Non-pigmented ciliary epithelial cell (primary cell): Measurements from ENCODE around the gene DENND6A.
"Not testable (repeated sequence)": the region's sequence is repeated elsewhere in the genome, so short reads cannot be mapped to it uniquely, and the experiment has no call there.

Source experiments
- DNase-seq: peaks from one replicate; pipeline ENCODE4 v3.0.0-alpha.2; 2010; ENCODE audit warnings: low read depth

The DENND6A gene

GRCh38 chr3:57634259-57634658, 58.6 kb downstream of the DENND6A start:
- DNase-seq = not testable (repeated sequence)

GRCh38 chr3:57627976-57628375, 64.9 kb downstream of the DENND6A start:
- DNase-seq = no peak

DNA sequence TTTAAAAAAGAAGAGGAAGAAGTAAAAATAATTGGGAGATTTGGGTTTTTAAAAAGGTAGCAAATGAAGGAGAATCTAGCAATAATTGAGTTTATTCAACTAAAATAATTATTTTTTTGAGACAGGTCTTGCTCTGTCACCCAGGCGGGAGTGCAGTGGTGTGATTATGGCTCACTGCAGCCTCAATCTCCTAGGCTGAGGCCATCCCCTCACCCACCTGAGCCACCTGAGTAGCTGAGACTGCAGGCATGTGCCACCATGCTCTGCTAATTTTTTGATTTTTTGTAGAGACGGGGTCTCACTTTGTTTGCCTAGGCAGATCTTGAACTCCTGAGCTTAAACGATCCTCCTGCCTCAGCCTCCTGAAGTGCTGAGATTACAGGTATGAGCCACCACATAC, 68.1 kb downstream of the DENND6A start:
- DNase-seq = no peak

- DNase-seq = no peak
Observed at GRCh38 chr3:57622362-57622761, 70.5 kb downstream of the DENND6A start.

DNA sequence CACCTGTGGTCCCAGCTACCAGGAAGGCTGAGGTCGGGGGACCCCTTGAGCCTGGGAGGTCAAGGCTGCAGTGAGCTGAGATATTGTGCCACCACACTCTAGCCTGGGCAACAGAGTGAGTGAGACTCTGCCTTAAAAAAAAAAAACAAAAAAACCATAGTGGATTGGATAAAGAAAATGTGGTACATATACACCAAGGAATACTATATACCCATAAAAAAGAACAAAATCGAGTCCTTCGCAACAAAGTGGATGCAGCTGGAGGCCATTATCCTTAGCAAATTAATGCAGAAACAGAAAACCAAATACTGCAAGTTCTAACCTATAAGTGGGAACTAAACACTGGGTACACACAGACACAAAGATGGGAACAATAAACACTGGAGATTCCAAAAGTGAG, 75.1 kb downstream of the DENND6A start:
- DNase-seq = no peak

DNA sequence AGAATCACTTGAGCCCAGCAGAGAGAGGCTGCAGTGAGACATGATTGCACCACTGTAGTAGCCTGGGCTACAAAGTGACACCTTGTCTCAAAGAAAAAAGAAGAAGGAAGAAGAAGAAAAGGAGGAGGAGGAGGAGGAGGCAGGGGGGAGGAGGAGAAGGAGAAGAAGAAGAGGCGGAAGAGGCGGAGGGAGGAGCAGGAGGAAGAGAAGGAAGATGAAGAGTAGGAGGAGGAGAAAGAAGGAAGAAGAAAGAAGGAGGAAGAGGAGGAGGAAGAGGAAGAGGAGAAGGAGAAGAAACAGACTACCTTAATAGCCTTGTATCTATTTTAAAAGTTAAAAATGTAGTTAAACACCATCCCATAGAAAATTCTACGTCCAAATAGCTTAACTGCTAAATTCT, 76.6 kb downstream of the DENND6A start:
- no peak for DNase-seq

GRCh38 chr3:57611870-57612269, 81.0 kb downstream of the DENND6A start:
- not testable (repeated sequence) for DNase-seq

GRCh38 chr3:57605683-57606082, 87.2 kb downstream of the DENND6A start:
- DNase-seq = no peak

- DNase-seq = no peak
Observed at GRCh38 chr3:57604971-57605370, 87.9 kb downstream of the DENND6A start.

DNA sequence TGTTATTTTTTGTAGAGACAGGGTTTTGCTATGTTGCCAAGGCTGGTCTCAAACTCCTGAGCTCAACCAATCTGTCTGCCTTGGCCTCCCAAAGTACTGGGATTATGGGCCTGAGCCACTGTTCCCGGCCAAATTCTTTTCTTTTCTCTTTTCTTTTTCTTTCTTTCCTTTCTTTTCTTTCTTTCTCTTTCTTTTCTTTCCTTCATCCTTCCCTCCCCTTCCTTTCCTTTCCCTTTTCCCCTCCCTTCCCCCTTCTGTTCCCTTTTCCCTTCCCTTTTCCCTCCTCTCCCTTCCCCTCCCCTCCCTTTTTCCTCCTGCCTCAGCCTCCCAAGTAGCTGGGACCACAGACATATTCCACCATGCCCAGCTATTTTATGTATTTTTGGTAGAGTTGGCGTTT, 92.7 kb downstream of the DENND6A start:
- DNase-seq = no peak

GRCh38 chr3:57598765-57599360, 94.0 kb downstream of the DENND6A start:
- no peak for DNase-seq

DNA sequence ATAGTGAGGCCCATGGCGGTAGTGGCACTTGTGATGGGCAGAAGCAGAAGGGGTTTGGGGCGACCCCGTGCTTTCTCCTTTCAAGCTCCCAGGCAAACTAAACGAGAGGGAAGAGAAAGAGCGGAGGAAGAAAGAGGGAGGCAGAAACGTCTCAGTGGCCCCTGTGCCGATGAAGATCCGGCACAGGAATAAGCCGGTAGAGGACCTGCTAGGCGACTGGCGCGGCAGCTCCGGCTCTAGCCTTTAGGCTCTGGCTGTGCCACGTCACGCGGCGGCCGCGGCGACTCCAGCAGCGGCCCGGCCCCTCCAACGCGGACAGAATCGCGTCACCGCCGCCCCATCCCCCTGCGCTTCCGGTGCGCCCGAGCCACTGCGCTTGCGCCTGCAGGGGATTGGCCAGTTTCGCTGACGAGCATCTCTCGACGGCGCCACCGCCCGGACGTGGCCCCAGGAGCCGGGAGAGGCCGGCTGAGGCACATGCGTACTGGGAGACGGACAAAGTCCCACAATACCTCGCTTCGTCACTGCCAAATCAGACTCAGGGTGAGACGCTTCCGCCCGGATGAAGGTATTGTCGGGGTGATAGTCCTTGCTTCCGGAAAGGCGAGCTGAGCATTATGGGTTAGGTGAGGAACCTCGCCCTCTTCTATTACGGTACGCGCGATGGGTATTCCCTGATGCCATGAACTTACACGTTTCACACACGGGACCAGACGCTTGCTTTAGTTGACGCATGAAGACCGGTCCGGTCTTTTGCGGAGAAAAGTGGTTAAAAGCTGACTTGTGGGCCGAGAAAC, 95.6 kb downstream of the DENND6A start, which contains the start of gene ARF4:
TSS of gene ARF4 (minus strand) at position 218 of the 797 bp plus-strand sequence. CDS start at position 14, 204 bp downstream.
- DNase-seq = peak; percentile 99

DNA sequence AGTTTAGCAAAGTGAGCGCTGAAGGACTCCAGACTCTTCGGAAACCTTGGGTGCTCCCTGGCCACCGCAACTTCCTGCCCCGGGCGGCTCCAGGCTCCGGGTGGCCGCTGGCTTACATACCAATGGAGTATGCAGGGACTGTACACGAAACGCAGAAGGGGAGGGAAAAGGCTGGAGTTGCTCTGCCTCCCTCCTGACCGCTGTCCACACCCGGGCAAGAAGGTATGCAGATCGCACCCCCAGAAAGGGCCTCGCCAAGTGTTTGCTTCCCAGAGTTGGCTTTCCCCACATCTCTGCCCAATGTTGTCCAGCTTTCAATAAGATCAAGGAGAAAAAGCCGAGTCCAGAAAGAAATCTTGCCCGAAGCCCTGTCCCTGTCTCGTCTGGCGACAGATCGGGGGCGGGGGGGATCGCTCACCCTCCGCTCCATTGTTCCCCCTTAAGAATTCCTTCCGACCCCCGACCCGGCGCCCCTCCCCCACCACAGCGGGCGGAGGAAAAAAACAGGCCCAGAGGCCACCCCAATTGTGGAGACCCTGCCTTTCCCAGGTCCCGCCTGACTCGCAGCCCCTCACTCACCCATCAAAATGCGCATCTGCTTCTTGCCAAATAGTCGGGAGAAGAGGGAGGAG, 96.3 kb downstream of the DENND6A start:
- peak; percentile 73 for DNase-seq

GRCh38 chr3:57594576-57594975, 98.3 kb downstream of the DENND6A start:
- DNase-seq = no peak

- no peak for DNase-seq
Observed at GRCh38 chr3:57594144-57594543, 98.7 kb downstream of the DENND6A start.

- no peak for DNase-seq
Observed at GRCh38 chr3:57592306-57592705, 100.6 kb downstream of the DENND6A start.

- DNase-seq = no peak
Observed at GRCh38 chr3:57587905-57588304, 105.0 kb downstream of the DENND6A start.

GRCh38 chr3:57586778-57587177, 106.1 kb downstream of the DENND6A start:
- DNase-seq = no peak

- DNase-seq = no peak
Observed at GRCh38 chr3:57583544-57583943, 109.3 kb downstream of the DENND6A start.

GRCh38 chr3:57582474-57583168, 110.3 kb downstream of the DENND6A start:
- no peak for DNase-seq

DNA sequence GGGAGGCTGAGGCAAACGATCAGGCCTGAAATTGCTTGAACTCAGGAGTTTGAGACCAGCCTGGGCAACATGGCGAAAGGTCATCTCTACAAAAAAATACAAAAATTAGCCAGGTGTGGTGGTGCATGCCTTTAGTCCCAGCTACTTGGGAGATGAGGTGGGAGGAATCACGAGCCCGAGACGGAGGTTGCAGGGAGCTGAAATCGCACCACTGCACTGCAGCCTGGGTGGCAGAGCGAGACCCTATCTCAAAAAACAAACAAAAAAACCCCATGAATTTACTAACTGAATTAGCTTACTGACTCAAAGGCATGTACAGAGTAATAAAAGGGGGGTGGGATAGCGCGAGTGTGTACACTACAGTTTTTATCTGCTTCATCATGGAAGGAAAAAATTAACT, 115.1 kb downstream of the DENND6A start:
- DNase-seq = no peak

- DNase-seq = no peak
Observed at GRCh38 chr3:57575966-57576626, 116.8 kb downstream of the DENND6A start.
